HG03196 (cell line): Measurements from ENCODE around the gene PACSIN3.

Experiments used
- ATAC-seq: cut with Tn5 transposase; IDR thresholded peaks from one replicate; pipeline ENCODE4 v1.9.1; 2021; ENCODE audit not compliant: unreplicated experiment

PACSIN3 gene

GRCh38 chr11:47154616-47155570 lies 31.3 kb downstream of the PACSIN3 start:
- ATAC-seq, result no peak

GRCh38 chr11:47152953-47153950 lies 33.0 kb downstream of the PACSIN3 start:
- no peak for ATAC-seq

GRCh38 chr11:47152126-47152952 lies 33.9 kb downstream of the PACSIN3 start:
- no peak for ATAC-seq

GRCh38 chr11:47149782-47150181 lies 36.5 kb downstream of the PACSIN3 start:
- ATAC-seq, result no peak

DNA sequence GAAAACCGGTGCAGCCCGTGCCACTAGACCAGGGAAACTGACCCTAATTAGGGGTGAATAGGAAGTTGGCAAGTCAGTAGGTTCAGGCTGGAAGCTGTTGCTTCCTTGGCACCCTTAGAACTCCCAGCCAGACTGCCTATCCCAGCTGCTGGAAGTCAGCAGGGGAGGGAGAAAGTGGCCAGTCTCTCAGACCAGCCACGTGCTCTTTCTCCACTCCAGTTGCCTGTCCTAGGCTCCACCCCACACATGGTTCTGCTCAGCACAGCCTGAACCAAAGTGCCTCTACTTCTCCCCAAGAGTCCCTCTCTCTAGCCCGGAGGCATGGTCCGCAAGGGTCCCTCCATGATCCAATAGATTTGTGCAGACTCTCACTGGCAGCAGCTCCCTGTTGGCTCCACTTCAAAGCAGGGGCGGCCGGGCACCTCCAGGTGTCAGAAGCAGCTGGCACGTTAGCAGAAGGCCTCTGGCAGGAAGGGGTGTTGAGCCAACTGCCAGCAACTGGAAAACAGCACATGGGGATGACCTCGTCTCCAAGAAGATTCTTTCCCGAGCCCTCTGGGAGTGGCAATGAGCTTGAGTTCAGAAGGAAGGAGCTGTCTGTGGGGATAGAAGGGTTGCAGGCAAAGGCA lies 37.2 kb downstream of the PACSIN3 start:
- ATAC-seq, result no peak

- no peak for ATAC-seq
Measured at GRCh38 chr11:47148270-47148669, 38.0 kb downstream of the PACSIN3 start.

GRCh38 chr11:47147681-47148080 lies 38.6 kb downstream of the PACSIN3 start:
- ATAC-seq, result no peak

- no peak for ATAC-seq
Measured at GRCh38 chr11:47147250-47147649, 39.0 kb downstream of the PACSIN3 start.

GRCh38 chr11:47144541-47144940 lies 41.7 kb downstream of the PACSIN3 start:
- no peak for ATAC-seq

- no peak for ATAC-seq
Measured at GRCh38 chr11:47143322-47143721, 42.9 kb downstream of the PACSIN3 start.

- ATAC-seq, result no peak
Measured at GRCh38 chr11:47139878-47140277, 46.4 kb downstream of the PACSIN3 start.

DNA sequence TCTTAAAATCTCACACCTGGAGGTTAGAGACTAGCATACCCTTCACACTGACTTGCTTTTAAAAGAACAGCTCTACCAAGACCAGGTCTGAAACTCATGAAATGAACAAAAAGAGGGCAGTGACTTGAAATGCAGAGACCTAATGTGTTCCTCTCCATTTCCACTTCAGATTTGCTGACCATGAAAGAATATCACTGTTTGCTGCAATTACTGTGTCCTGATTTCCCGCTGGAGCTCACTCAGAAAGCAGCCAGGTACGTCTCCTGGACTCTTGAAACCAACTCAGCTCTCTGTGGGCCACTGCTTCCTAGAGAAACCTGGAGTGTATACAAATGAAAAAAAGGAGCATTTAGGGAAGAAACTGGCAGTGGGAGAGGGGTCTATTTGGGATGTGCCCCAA lies 48.8 kb downstream of the PACSIN3 start:
- no peak for ATAC-seq

DNA sequence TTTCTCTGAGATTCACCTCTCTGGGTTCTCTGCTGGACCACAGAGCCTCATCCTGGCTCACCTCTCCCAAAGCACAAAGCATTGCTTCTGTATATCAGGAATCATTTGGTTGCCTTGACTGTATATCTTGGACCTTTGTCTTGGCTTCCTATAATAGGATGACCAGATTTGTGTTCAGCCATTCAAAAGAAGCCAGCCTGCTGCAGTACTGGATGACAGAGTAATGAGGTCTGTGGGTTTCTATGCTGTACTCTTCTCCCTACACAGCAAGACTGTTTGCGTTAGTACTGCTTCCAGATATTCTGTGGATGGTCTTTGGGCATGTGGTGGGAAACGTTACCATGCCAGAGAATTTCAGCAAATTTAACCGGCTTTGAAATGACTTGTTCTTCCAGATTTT lies 49.3 kb downstream of the PACSIN3 start:
- ATAC-seq, result no peak

- no peak for ATAC-seq
Measured at GRCh38 chr11:47136327-47136726, 49.9 kb downstream of the PACSIN3 start.

DNA sequence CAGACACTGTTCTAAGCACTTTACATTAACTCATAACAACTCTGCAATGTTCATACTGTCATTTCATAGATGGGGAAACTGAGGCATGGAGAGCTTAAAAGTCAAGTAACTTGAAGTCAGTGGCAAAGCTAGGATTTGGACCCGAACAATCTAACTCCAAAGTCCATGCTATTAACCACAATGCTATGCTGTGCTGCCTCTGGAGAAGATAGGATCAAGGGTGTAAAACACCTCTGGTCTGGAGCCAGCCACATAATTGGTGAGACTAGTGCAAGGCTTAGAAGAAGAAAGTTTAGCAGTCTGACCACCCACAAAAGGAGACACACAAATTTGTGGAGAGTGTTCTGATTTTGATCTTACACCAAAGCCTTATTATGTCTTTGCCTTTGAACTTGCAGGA lies 53.3 kb downstream of the PACSIN3 start:
- ATAC-seq, result no peak

DNA sequence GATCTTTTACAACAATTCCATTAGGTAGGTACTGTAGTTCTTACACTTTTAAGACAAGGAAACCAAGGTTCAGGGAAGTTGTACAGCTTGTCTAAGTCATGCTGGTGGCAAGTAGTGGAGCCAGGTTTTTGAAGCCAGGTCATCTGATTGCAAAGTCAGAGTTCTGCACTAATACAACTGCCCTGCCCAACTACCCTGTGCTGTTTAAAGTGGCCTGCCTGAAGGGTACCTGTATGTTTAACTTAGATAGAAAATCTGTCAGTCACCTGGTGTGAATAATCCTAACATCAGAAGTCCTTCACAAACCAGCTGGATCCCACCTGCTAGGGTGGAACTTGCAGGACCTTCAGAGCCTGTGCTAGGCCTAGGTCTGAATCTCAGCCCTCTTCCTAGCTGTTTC lies 53.7 kb downstream of the PACSIN3 start:
- no peak for ATAC-seq

DNA sequence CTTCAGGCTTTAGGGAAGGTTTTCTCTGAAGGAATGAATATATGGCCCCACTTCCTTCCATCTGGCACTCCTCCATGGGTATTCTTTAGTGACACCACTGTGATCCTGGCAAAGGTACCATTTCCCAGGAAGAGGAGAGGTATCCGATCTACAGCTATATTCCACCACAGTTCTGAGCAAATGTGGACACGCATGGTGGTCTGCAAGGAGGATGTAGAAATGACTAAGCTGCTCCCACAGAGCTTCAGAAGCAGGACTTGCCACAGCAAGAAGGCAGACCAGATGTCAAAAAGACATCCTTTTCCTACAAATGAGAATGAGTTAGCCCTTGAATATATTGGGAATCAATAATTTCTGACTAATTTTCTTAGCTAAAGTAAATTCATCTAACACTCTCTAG lies 55.1 kb downstream of the PACSIN3 start:
- no peak for ATAC-seq

DNA sequence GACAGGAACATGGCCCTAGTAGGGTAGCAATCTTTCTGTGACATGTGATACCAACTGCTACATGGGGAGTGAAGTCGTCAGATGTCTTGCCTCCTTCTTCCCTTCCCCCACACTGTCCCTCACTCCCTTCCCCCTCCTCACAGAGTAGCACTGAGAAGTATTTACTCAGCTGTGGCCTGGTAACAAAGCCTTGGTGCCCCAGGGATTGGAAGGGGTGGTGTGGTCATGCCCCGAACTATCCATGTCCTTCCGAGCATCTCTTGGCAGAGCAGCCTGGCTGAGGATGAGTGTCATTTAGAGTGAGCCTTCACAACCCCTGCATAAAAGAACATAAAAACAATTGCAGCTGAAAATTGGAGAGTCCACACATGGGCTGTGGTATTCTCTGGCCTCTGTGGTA lies 55.7 kb downstream of the PACSIN3 start:
- ATAC-seq, result no peak
